ENCODE measurements around the gene POF1B.

Gene POF1B

GRCh38 chrX:85391878-85392238, 12.4 kb upstream of the POF1B start:
- H2AFZ ChIP-seq (ENCODE audit: low read length): no peak overlapping the region
- no peaks in the 10 kb centered on the region for H3K9me2 ChIP-seq (replicated peaks; ENCODE audit: insufficient read depth, low read length)
- no peaks in the 10 kb centered on the region for H3K27me3 ChIP-seq (replicated peaks; ENCODE audit: insufficient read depth, low read length)
- H3K4me3 ChIP-seq (ENCODE audit: low read length): no peak overlapping the region
- H3K4me1 ChIP-seq (ENCODE audit: low read length): no peaks in the 10 kb centered on the region
- no peaks in the 10 kb centered on the region for H3F3A ChIP-seq (ENCODE audit: insufficient read depth, low read length)
- DNase-seq: no peak
- no peaks in the 10 kb centered on the region for H4K20me1 ChIP-seq (ENCODE audit: insufficient read depth, low read length)
- H3K27ac ChIP-seq (ENCODE audit: low read length): no peak overlapping the region
- H3K79me2 ChIP-seq (ENCODE audit: low read length): no peaks in the 10 kb centered on the region
- H3K9ac ChIP-seq (ENCODE audit: low read length): no peak overlapping the region
- no peak overlapping the region for H3K4me2 ChIP-seq (ENCODE audit: low read depth, low read length)
- TF ChIP-seq EZH2phosphoT487 (IDR thresholded peaks at IDR 0.05; ENCODE audit: low read length) (no peak), EZH2 (optimal IDR thresholded peaks at IDR 0.05; ENCODE audit: low read depth, low read length) (no peak), CTCF (IDR thresholded peaks at IDR 0.05; ENCODE audit: low read length) (no peak)
- no peaks in the 10 kb centered on the region for H3K9me3 ChIP-seq (replicated peaks; ENCODE audit: insufficient read depth, low read length)
- H3K36me3 ChIP-seq (replicated peaks; ENCODE audit: insufficient read depth, low read length): no peaks in the 10 kb centered on the region

- H3K9ac ChIP-seq (ENCODE audit: low read length): no peak overlapping the region
- TF ChIP-seq CTCF (IDR thresholded peaks at IDR 0.05; ENCODE audit: low read length) (no peak), EZH2 (optimal IDR thresholded peaks at IDR 0.05; ENCODE audit: low read depth, low read length) (no peak), EZH2phosphoT487 (IDR thresholded peaks at IDR 0.05; ENCODE audit: low read length) (no peak)
- no peaks in the 10 kb centered on the region for H3K9me3 ChIP-seq (replicated peaks; ENCODE audit: insufficient read depth, low read length)
- no peaks in the 10 kb centered on the region for H4K20me1 ChIP-seq (ENCODE audit: insufficient read depth, low read length)
- no peak overlapping the region for H3K4me2 ChIP-seq (ENCODE audit: low read depth, low read length)
- no peak for DNase-seq
- no peaks in the 10 kb centered on the region for H3K9me2 ChIP-seq (replicated peaks; ENCODE audit: insufficient read depth, low read length)
- H3K36me3 ChIP-seq (replicated peaks; ENCODE audit: insufficient read depth, low read length): no peaks in the 10 kb centered on the region
- no peaks in the 10 kb centered on the region for H3K27me3 ChIP-seq (replicated peaks; ENCODE audit: insufficient read depth, low read length)
- no peak overlapping the region for H3K27ac ChIP-seq (ENCODE audit: low read length)
- H3K79me2 ChIP-seq (ENCODE audit: low read length): no peaks in the 10 kb centered on the region
- H3K4me1 ChIP-seq (ENCODE audit: low read length): no peaks in the 10 kb centered on the region
- no peak overlapping the region for H3K4me3 ChIP-seq (ENCODE audit: low read length)
- H2AFZ ChIP-seq (ENCODE audit: low read length): no peak overlapping the region
- no peaks in the 10 kb centered on the region for H3F3A ChIP-seq (ENCODE audit: insufficient read depth, low read length)
These were observed 11.9 kb upstream of the POF1B start for GRCh38 chrX:85391185-85391877.

- H3K9me2 ChIP-seq (replicated peaks; ENCODE audit: insufficient read depth, low read length): no peaks in the 10 kb centered on the region
- H3K36me3 ChIP-seq (replicated peaks; ENCODE audit: insufficient read depth, low read length): no peaks in the 10 kb centered on the region
- no peak overlapping the region for H3K4me3 ChIP-seq (ENCODE audit: low read length)
- H3K79me2 ChIP-seq (ENCODE audit: low read length): no peaks in the 10 kb centered on the region
- H3K9me3 ChIP-seq (replicated peaks; ENCODE audit: insufficient read depth, low read length): no peaks in the 10 kb centered on the region
- TF ChIP-seq EZH2 (optimal IDR thresholded peaks at IDR 0.05; ENCODE audit: low read depth, low read length): no peak
- no peak for TF ChIP-seq EZH2phosphoT487 (IDR thresholded peaks at IDR 0.05; ENCODE audit: low read length)
- TF ChIP-seq CTCF (IDR thresholded peaks at IDR 0.05; ENCODE audit: low read length): no peak
- H3F3A ChIP-seq (ENCODE audit: insufficient read depth, low read length): no peaks in the 10 kb centered on the region
- no peak overlapping the region for H3K9ac ChIP-seq (ENCODE audit: low read length)
- no peaks in the 10 kb centered on the region for H3K4me1 ChIP-seq (ENCODE audit: low read length)
- H2AFZ ChIP-seq (ENCODE audit: low read length): no peak overlapping the region
- H3K4me2 ChIP-seq (ENCODE audit: low read depth, low read length): no peak overlapping the region
- no peak for DNase-seq
- H3K27ac ChIP-seq (ENCODE audit: low read length): no peak overlapping the region
- H4K20me1 ChIP-seq (ENCODE audit: insufficient read depth, low read length): no peaks in the 10 kb centered on the region
- no peaks in the 10 kb centered on the region for H3K27me3 ChIP-seq (replicated peaks; ENCODE audit: insufficient read depth, low read length)
These were observed 2.1 kb upstream of the POF1B start for GRCh38 chrX:85381602-85382001.
